Posterior cingulate gyrus (tissue), 11 donors: ENCODE measurements around the gene DUSP16.
A peak's percentile ranks its signal among the peaks of the same experiment; 100 is the strongest.
"Not testable (repeated sequence)": the region's sequence is repeated elsewhere in the genome, so short reads cannot be mapped to it uniquely, and the experiment has no call there.

Experiments used
- DNase-seq, 10 donors: peaks; one replicate each; pipeline versions ENCODE4 v3.0.0 to v3.0.0-alpha.2; 2020 to 2021; ENCODE audit warnings: mixed read lengths in 3 of 10
- intact Hi-C: fragments of 100-400 bp; cut with DNase I; formaldehyde crosslinking; loops from one replicate; pipeline ENCODE4 v1.15.1; 2023

DUSP16 gene

DNA sequence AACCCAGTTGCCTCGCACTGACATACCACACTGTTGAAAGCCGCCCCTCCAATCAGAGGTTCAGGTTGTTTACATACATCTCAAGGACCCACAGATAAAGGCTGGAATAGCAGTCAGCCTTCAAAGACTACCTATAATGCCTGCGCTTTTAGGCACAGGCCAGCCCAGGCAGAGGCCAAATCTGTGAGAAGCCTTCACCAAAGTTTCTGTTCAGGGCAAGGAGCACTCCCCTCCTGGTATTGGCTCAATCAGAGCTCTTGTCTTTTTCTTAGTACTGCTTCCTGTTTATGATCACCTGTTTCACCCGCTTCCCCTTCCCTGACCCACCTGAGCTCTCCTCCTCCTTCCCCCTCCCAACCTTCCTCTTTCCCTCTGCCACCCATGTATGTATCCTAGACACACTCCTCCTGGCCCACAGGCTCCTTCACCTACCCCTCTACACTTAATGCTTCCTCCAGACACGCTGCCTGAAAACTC, 34.8 kb downstream of the DUSP16 start:
- intact Hi-C loops, result no loop called here
- no peak for DNase-seq

DNA sequence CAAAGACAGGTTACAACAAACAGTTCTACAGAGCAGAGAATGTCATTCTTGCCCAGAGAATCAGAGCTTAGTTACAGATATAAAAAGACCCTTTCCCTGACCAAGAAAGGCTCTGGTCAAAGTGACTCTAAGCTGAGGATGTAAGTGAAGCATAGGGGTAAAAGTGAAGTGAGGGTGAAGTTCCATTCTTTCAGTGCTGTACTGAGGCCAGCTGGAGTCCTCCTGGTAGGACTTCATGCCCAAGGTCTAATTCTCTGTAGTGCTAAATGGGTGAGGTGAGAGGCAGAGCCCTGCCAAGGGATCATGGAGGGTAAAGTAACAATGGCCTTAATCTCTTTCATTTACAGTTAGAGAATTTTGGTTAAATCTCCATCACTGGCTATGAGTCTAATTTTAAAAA, 38.5 kb downstream of the DUSP16 start:
- no peak for DNase-seq
- intact Hi-C loops, result loop anchor here (5.0 kb wide), 1 partner anchor 38 kb away; the partner anchor contains the start of gene DUSP16

DNA sequence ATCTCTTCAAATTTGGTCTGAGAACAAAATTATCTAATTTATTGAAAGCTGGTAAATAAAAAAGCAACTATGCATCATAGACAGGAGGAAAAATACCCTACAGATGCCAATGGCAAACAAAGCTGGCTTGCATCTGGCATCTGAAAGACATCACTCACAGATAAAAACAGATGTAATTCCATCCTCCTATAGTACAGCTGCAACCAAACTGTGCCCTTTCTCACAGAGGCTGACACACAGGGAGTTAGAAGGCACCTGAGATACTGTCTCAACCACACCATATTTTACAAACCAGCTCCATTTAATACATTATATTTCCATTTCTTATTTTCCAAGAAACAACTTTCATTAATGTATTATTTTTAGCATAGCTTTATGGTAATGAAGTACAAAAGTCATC, 39.4 kb downstream of the DUSP16 start:
- intact Hi-C loops, result loop anchor here (5.0 kb wide), 1 partner anchor 39 kb away; the partner anchor contains the start of gene DUSP16
- DNase-seq, result no peak

DNA sequence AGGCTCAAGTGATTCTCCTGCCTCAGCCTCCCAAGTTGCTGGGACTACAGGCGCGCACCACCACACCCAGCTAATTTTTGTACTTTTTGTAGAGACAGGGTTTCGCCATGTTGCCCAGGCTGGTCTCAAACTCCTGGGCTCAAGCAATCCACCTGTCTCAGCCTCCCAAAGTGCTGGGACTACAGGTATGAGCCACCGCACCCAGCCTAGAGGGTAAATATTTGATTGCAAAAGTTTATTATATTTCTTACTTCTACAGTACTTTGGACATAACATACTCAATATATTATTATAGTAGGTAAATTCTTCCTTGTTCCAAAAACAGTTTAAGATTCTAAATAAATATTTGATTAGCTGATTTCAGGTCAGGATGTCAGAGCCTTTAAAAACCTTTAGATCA, 40.0 kb downstream of the DUSP16 start:
- not testable (repeated sequence) for DNase-seq
- intact Hi-C loops, result loop anchor here (5.0 kb wide), 1 partner anchor 40 kb away; the partner anchor contains the start of gene DUSP16

DNA sequence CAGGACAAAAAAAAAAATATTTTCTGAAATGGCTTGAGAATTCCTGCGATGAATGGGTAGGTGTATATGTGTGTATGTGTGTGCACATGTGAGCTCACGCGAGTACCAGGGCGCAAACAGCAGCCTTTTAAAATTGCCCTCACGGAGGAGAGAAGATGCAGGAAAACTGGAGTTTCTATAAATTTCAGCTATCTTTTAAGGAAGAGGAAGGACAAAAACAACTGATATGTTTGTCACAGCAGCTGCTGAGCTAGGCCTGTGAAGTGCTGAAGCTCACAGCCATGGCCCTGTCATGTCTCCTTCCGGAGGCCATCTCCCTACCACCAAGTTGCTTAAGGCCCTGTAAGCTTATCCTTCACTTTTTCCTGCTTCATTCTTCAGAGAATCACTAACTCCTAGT, 40.8 kb downstream of the DUSP16 start:
- no peak for DNase-seq
- intact Hi-C loops, result loop anchor here (5.0 kb wide), 1 partner anchor 40 kb away; the partner anchor contains the start of gene DUSP16

DNA sequence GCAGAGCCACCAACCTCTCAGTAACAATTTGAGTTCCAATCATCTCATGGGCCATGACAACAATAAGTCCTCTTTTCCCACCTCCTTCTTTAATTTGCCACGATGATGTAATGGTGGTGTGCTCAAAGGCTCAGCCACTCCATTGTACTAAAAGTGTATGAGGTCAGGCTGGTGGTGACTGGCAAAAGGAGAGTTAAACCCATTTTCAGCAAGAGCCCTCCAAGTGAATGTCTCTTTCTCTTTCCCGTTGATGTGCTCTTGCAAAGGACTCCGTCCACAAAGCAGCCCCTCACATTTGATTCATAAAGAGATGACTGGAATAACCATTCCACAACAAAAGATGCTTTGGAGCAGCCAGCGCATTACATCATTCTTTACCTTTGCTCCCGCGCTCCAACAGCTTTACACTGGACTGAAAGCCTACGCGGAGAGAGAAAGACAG, 41.6 kb downstream of the DUSP16 start:
- intact Hi-C loops, result loop anchor here (5.0 kb wide), 1 partner anchor 41 kb away; the partner anchor contains the start of gene DUSP16
- peak in 1 of 10 donors; percentile 19 for DNase-seq

DNA sequence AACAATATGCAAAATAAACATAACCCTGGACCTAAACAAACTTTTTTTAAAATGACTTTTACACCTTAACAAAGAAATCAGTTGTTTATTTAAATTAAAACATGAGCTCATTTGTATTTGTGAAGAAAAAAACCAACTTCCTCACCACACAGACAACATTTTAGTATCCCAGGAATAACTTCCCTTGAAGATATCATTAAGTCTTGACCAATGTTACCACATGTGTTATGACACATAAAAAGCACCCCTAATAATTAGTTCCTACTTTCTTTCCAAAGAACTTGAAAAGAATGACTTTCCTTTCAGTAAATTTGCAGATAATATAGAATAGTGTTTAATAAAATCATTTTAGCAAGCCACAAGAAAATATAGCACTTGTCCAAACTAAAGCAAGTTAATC, 42.4 kb downstream of the DUSP16 start:
- intact Hi-C loops, result loop anchor here (5.0 kb wide), 1 partner anchor 42 kb away; the partner anchor contains the start of gene DUSP16
- no peak for DNase-seq

DNA sequence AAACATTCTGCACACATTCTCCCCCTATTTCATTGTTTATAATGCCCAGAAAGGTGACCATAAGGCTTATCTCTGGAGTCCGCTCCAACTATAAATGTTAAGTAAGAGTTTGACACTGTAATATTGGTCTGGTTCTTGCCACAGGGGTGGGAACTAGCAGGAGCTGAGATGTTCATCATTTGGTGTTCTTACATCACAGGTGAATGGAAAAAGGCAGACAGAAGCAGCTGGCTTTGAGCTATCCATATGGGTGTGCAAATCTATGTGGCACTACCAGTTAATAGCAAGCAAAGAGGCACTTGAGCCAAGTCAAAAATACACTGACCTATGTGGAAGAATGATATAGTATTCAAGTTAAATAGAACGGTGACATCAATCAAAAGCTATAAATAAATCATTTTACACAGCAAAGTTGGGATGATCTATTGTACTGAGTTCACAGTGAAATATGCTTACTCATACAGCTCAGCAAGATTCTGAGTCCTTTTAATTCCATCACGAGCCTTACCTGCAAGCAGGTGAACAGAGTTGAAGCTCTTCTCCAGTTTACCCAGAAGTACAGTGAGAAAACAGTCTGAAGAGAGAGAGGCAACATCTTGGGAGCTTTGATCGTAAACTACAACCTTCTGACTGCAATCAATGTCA, 43.2 kb downstream of the DUSP16 start:
- no peak for DNase-seq
- intact Hi-C loops, result no loop called here

DNA sequence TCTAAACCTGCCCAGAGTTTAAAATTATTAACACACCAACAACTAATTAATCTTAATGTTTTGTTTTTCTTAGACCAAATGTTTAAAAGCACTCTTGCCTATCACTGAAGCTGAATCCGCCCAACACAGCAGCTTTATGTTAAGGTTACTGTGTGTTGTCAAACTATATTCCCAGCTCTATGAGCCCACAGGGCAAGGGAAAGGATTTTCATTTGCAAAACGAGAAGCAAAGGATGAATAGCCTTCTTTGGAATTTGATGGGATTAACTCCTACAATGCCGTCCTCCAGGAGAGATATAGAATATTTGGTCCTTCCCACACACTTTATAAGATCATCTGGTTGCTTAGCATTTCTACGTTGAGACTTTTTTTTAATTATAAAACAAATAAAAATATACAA, 43.7 kb downstream of the DUSP16 start:
- DNase-seq, result no peak
- intact Hi-C loops, result no loop called here

DNA sequence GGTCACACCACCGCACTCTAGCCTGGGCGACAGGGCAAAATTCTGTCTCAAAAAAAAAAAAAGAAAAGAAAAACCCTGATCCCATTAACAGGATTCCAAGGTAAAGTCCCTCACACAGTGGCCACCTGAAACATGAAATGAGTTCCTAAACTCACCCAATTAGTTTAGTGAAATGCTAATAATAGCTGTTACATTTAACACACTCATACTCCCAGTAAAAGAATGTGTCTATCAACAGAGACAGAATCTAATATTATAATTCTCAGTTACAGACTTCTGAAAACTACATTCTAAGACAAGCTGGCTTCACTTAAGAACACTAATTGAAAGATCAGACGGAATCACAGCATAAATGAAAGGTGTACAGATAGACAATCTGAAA, 44.2 kb downstream of the DUSP16 start:
- no peak for DNase-seq
- intact Hi-C loops, result no loop called here

DNA sequence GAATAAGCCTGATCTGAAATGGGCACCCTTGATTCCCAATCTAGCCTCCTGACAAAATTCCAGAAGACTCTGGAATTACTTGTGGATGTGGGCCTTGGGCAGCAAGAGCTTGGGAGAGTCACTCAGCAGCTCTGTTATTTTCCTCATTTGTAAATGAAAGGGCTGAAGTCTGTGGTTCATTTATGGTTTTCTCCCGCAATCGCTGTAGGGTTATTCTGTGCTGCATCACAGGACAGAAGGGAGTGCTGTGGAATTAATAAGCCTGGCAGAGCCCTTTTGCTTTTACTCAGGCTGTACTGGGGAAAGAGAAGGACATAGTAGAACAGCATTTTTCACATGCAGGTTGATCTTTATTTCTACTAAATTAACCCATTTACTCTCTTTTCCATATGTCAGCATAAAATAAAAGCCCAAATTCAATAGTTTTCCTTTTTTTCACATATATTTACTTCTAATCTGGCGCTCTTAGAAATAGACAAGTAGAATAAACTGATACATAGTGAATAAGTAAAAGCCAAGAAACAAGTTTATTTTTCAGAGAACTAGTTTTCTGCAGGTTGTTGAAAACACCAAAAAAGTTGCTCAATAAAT, 49.2 kb downstream of the DUSP16 start:
- intact Hi-C loops, result loop anchor here (5.0 kb wide), 1 partner anchor 36 kb away; no protein-coding TSS in a partner anchor
- DNase-seq, result no peak

DNA sequence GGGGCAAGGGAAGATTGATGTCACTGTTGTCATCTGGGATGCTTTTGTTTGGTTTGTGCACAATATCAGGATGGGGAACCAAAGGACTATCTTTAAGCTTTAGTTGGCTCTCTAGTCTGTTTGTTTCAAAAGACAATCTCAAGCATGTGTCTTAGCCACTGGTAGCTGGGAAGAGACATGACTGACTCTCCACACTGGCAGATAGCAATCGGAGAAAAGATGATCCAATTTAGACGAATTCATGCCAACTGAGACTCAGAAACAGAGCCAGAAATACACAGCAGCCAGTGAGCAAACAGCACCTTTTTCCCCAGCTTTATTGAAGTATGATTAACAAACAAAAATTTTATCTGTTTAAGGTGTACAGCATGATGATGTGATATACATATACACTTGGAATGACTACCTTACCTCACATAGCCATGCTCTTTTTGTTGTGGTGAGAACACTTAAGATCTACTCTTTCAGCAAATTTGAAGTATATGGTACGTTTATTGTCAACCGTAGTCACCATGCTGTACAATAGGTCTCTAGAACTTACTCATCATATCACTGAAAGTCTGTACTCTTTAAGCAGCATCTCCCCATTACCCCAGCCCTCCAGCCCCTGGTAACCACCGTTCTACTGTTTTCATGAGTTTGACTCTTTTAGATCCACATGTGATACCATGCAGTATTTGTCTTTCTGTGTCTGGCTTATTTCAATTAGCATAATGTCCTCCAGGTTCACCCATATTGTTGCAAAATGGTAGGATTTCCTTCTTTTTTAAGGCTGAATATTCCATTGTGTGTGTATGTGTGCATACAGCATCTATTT, 50.6 kb downstream of the DUSP16 start:
- no peak for DNase-seq
- intact Hi-C loops, result loop anchor here (5.0 kb wide), 1 partner anchor 35 kb away; no protein-coding TSS in a partner anchor

DNA sequence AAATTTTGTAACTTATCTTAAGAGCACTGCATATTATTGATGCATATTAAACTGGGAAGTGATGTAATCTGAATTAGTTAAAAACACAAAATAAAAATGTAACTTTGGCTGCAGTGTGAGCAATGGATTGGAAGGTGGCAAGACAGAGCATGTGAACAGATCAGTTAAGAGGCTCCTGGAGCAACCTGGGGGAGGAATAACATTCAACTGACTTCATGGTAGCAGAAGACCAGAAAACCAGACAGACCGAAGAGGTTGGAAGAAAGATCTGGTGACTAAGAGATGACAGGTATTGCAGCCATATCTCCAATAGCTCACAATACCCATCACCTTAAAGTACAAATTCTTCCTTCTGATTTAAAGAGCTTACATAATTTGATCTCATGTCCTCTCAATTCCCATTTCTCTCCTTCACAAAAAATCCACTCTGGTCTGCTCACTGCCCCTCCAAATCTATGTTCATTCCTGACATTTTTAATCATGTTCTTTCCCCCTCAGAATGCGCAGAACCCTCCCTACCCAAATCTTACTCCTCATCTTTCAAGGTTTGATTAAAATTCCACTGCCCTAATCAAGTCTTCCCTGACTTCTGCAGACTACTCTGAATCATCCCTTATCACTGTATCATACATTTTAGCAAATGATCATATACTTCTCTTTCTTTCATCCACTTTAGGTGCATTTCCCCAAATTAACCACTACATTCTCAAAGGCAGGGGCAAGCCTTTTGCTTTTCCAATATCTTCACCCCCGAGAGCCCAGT, 51.5 kb downstream of the DUSP16 start:
- no peak for DNase-seq
- intact Hi-C loops, result loop anchor here (5.0 kb wide), 1 partner anchor 34 kb away; no protein-coding TSS in a partner anchor

DNA sequence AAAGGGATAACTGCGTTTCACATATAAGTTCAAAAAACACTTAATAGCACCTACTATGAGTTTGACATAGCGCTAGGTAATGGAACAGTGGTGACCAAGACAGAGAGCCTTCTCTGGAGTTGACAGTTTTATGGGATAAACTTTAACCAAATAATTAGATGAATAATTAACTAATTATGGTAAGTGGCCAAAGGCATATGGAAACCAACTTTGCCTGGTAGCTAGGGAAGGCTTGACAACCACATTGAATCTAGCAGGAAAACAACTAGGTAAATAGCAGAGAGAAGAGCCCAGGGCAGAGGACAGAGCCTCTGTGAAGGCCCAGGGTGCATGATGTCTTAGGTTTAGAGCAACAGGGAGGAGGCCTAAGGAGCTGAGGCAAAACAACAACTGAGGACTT, 52.1 kb downstream of the DUSP16 start:
- no peak for DNase-seq
- intact Hi-C loops, result loop anchor here (5.0 kb wide), 1 partner anchor 33 kb away; no protein-coding TSS in a partner anchor

DNA sequence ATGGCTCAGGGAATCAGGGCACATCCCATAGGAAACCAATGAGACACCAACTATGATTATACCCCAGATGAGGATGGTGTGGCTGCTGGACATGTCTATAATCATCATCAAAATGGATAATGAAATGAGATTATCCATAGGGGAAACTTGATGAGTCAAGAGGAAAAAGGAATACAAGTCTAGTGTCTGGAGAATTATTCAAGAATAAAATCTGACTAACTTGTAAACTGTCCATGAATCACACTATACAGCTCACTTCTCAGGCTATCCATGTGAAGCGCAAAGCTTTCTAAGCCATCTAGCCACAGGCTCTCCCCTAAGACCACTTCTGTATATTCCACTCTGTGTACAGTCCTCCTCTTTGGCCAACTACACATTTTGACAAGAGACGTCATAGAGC, 52.5 kb downstream of the DUSP16 start:
- intact Hi-C loops, result loop anchor here (5.0 kb wide), 1 partner anchor 33 kb away; no protein-coding TSS in a partner anchor
- DNase-seq, result no peak

DNA sequence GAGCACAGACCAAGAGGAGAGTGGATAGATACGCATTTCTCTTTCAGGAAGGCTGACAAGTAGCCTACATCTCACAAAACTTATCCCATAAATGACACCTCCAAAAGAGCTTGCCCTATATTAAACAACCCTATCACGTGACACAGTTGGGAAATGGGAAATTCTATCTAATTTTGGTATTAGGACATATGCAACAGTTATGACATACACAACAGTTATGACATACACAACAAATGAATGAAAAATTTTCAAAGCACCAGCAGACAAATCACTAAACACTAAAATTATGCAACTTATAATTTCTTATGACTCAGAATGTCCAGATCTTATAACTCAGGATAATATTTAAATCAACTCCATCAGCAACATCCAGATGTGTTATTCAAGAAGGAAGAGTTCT, 54.1 kb downstream of the DUSP16 start:
- intact Hi-C loops, result no loop called here
- no peak for DNase-seq

DNA sequence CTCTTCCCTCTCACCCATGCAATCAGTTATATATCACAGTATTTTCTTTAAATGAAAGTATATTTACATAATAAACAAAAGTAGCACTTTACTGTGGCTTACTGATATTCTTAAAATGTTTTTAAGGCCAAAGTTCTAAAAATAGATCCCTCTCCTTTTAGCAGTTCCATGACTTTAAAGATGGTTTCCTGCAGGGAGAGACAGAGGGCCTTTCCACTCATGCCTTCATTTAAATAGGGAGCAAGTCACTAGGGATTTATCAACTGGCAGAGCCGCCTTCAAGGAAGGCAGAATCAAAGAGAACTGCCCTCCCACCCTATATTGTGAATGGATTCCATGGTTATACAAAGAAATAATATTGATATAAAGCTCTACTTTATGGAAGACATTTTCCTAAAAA, 55.5 kb downstream of the DUSP16 start:
- intact Hi-C loops, result no loop called here
- DNase-seq, result no peak

DNA sequence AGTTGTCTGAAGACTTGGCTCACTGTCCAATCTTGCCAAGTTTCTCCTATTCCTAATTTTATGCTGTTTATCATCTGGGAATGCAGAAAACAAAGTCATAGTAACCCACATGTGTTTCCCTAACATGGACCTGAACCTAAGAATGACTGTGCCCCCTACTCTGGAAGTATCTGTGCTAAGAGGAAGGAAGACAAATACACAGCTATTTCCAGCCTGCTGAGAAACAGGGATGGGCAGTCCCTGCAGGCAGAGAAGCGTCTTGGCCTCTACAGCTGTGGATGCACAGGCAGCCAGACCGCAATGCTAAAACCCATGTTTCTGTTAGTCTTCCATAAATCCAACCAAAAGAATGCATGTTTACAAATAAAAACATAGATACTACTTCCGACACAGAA, 56.2 kb downstream of the DUSP16 start:
- intact Hi-C loops, result no loop called here
- DNase-seq, result no peak

DNA sequence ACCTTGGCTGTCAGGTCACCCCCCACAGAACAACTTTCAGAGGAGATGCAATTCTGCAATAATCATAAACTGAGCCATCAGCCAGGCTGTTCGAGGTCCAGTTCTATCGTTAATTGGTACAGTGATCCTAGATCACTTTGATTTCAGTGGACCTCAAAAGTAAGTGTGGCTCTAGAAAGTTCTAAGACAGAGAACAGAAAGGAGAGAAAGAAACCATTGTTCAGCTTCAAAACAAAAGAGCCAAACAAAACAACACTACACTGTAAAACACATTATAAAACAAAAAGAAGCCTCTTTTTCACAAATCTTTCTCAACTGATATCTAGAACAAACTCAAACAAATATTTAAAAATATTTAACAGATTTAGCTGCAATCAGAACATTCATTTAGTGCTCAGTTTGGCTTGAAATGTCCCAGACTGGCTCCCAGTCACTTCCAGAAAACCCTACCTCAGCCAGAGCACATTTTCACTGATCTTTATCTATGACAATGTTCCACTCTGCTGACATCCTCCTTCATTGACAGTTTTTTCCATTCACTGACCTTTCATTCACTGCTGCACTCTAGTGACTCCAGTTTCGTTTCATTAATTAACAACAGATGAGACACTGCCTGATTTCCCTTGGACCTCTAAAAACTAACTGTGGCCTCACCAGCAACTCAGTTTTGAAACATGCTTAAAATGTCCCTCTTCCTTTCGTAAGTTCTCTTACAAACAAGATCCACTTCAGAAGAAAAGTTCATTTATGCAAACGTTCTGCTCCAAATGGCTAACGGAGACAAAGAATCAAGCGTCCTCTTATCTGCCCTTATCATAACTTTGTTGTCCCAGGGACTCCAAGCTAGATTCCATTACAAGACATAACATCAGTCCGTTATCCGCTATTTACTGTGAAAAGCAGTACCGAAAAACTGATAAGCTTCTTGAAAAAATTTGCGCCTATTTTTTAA, 56.8 kb downstream of the DUSP16 start:
- no peak for DNase-seq
- intact Hi-C loops, result no loop called here
